GOT3 (cell line): ENCODE results near the gene ENDOU.

Source experiments
- DNase-seq: peaks from one replicate; lab custom pipeline; 2025; ENCODE audit warnings: mixed read lengths; lab: John Stamatoyannopoulos, UW

Gene ENDOU

DNA sequence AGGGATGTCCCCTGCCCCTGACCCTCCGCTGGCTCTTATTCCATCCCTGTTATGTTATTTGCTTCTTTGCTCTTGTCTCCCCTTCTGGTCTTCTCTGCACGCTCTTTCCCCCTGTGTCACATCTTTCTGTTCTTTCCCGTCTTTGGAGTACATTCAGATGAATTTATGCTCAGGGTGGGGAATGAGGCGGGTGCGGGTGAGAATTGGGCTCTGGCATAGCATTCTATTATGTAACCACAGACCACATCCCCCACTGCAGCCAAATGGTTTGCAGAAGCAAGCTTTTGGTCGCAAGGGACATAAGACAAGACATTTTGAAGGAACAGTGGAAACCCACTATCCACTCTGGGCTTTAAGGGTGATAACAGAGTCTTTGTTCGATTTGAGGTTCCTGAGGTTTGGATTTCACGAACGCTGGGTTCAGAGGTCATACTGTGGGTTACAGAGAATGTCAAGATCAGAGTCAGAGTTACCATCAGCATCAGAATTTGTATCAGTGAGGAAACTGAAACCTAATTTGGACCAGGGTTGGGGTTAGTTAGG, 3.8 kb downstream of the ENDOU start:
- no peak for DNase-seq

DNA sequence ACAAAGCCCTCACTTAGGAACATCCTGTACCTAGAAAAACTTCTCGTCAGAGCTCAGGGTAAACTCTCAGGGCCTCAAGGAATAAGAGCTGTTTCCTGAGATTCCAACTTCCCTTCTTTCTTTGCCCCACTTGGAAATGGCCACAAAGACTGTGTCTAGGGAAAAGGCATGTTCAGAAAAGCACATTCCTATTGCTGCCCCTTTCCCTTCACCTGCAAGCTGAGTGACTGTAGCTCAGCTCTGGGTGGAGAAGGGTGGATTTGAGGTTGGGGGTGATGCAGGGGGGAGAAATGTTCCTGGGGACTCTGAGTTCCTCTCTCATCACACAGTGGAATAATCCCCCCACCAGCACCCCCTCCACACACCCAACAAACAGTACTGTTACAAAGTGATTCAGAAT, 6.8 kb downstream of the ENDOU start:
- DNase-seq: no peak

GRCh38 chr12:47717443-47718193, 7.7 kb downstream of the ENDOU start:
- DNase-seq: no peak

GRCh38 chr12:47717046-47717442, 8.2 kb downstream of the ENDOU start:
- DNase-seq: no peak

GRCh38 chr12:47715877-47716548, 9.3 kb downstream of the ENDOU start:
- DNase-seq: no peak

- DNase-seq: no peak
These were observed 9.9 kb downstream of the ENDOU start for GRCh38 chr12:47715393-47715876.

DNA sequence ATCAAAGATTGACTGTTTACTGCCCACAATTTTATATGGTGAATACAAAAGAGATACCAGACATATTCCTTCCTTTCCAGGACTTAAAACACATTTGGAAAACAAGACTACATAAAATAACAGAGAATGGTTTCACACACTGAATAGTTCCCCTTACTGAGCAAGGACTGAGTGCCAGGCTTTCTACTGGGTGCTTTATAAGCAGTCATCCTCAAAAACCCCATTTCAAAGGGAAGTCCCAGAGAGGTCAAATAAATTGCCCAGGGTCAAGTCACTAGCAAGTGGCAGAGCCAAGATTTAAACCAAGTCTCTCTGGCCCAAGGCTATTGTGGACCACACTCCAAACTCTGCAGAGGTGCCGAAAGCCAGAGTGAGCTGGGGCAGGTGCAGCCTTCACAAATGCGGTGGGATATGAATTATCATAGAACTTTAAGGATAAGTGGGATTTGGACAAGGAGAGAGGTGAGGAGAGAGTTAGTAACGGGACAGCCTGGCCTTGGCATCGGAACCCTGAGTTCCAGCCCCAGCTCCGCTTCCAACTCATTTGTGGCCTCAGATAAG, 10.4 kb downstream of the ENDOU start:
- DNase-seq: no peak

DNA sequence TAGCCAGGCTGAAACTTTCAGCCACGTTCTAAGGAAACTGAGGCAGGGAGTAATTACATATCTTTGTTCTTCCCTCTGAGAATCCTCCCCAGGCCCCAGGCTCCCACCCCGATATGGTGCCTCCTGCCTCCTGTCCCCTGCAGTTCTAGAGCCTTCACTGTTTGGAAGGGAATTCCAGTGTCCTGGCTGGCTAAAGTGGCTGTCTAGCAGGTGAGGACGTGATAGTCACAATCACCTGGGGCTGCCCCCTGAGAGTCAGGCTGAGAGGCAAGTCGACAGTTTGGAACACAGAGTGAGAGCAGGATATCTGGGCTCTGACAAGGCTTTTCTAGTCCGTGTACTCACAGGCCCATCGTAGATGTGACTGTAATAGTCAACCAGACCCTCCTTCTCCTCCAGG, 13.1 kb downstream of the ENDOU start:
- no peak for DNase-seq

DNA sequence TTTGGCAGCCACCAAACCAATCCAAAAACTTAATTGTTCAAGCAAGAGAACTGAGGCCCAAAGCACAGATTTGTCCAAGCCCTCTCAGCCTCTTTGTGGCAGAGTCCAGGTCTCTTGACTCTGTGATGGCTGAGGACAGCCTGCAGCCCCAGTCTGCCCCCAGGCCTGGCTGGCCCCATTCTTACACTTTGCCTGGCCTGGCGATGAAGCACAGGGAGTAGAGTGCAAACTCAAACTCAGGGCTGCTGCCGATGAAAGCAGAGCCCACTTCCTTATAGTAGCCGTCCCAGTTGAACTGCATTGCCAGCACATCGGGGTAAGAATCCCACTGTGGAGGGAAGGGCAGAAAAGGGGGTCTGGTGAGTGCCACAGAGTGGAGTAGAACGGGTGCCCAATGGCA, 13.8 kb downstream of the ENDOU start:
- no peak for DNase-seq

DNA sequence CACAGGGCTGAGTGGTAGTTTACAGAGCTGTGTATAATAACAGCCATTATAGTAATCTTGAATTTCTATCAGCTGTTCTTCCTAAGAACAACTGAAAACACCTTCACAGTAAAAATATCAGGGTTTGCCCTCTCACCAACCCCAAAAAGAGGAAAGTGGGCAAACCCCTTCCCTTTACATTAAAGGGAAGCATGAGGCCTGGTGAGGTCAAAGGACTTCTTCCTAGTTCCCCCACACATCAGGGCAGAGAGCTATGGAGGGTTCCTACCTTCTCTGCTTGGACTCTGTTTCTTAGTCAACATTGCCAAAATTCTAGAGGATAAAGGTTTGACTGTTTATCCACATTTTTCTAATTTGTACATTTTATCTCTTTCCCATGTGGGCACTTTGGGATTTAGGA, 15.0 kb downstream of the ENDOU start:
- DNase-seq: no peak

DNA sequence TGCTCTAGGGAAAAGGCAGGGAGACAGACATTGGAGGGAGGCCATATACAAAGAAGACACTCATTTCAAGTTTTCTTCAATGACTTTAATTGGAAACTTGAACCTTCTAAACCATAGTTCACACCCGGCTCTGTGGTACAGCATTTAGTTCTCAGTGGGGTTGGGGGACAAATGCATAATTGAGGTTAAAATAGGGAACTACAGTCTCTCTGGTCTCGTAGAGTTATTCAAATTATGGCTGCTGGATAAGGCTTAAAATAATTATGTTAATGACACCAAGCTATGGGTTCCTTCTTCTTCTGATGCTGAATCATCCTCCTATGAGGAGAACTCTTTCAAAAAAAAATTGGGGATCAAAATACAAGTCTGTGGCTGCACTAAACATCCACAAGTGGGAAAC, 15.6 kb downstream of the ENDOU start:
- no peak for DNase-seq

DNA sequence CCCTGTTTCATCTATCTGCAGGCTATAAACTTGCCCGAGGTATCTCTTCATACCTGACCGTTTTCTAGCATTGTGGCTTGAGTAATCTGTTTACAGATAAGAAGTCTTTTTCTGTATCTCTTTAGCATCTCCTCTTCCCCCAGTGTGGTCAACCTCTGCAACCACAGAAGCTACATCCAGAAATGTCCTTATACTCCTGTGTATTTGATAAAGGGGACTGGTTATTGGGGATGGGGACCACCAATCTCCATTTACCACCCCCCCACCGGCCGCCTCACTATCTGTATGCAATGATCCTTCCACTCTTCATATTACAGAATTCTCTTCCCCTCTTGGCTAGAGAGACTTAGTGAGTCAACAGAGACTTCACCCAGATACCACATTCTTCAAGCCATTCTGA, 16.1 kb downstream of the ENDOU start:
- no peak for DNase-seq

GRCh38 chr12:47707905-47708543, 17.3 kb downstream of the ENDOU start:
- no peak for DNase-seq

DNA sequence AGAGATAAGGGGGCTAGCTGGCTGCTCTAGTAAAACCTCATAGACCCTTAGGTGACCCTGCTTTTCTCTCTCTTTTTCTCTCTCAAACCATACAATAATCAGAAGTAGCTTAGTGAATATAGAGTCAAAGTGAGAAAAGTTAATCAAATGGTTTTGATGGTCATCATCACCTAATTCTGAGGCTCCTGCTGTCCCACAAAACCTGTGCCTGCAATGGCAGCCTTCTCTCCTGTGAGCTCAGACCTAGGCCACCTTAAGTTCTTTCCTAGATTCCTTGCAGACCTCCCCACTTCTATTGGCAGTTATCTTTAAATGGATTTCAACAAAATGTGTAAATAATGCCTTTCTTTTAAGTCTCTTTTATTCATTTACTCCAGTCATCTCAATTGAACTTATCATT, 17.9 kb downstream of the ENDOU start:
- no peak for DNase-seq

- DNase-seq: peak; percentile 80
These were observed 19.5 kb downstream of the ENDOU start, which contains the start of gene RPAP3 for GRCh38 chr12:47705566-47706425. TSS of gene RPAP3 (minus strand) at chr12:47706030. CDS start at chr12:47702840, 3,190 bp downstream.

GRCh38 chr12:47705229-47705565, 20.1 kb downstream of the ENDOU start:
- no peak for DNase-seq

- DNase-seq: no peak
These were observed 20.6 kb downstream of the ENDOU start for GRCh38 chr12:47704719-47705118.

DNA sequence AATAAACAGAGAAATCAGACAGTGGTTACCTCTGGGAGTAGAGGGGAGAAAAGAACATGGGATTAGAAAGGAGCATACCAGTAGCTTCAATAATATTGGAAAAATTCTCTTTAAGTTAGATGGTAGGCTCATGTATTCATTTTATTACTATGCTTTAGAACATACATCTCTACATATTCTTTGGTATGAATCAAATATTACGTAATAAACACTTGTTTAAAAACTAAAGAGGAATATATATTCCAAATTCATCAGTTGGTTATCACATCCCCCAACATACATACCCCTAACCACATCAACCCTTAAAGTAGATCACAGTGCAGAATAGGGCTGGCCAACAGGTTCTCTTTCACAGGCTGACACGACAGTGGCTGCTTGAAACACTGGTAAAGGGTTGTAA, 25.0 kb downstream of the ENDOU start:
- no peak for DNase-seq

- DNase-seq: no peak
These were observed 26.7 kb downstream of the ENDOU start for GRCh38 chr12:47698631-47699030.

DNA sequence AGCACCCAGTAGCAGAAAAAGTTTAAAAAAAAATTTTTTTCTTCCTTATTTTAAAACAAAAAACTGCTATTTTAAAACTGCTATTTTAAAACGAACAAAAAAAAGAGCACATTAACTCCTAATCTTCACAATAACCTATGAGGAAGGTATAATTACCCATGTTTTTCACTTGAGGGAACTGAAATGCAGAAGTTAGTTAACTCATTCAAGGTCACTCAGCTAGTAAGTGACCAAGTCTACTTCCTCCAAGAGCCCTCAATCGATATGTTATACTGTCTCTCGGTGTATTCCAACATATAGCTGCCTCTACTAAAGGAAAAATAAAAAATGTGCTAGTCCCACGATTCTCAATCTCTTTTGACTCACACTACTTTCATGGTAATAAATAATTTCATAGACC, 27.2 kb downstream of the ENDOU start:
- DNase-seq: no peak

- DNase-seq: no peak
These were observed 36.1 kb downstream of the ENDOU start for GRCh38 chr12:47689215-47689614.

- no peak for DNase-seq
These were observed 37.7 kb downstream of the ENDOU start for GRCh38 chr12:47687636-47688035.
